HCT116 (cell line): ENCODE results near the gene HNRNPH3. TPM values are rescaled to one million over a fixed set of nuclear protein-coding genes. Genes with fewer than 3 reads are reported as not detected.

Source experiments
- ATAC-seq: fragments of 200-7000 bp; cut with Tn5 transposase; 2 replicates; pipeline ENCODE4 v1.9.1; 2020; ENCODE audit warnings: mild to moderate bottlenecking, moderate library complexity
- BruUV-seq: library from RNA; stranded (reverse); fragments of 400-500 nt; replicated peaks from 2 replicates; lab custom pipeline; 2021; lab: Mats Ljungman, UMichigan
- CTCF ChIA-PET: fragments of 300-600 bp; sonication (Branson Sonifier 250); formaldehyde crosslinking; loops from one replicate; lab custom pipeline; 2021; ENCODE audit warnings: antibody characterized with exemption; lab: Charles Lee
- POLR2A ChIA-PET: fragments of 300-600, 350-600 bp; sonication (Branson Sonifier 250); formaldehyde crosslinking; loops from one replicate; lab custom pipeline; 2021; ENCODE audit warnings: antibody characterized with exemption; lab: Charles Lee
- RAD21 ChIA-PET, 2 experiments: fragments of 300-600 bp; sonication (Branson Sonifier 250); formaldehyde crosslinking; loops; one replicate each; lab custom pipeline; 2023; ENCODE audit warnings: low total read pairs in 2 of 2; ENCODE audit not compliant: uncharacterized antibody in 2 of 2, unreplicated experiment in 2 of 2, low non-redundant PET in 1 of 2; lab: Charles Lee
- DNase-seq: peaks from one replicate; pipeline ENCODE4 v3.0.0-alpha.2; 2010; ENCODE audit warnings: low read depth, low spot score
- H2AFZ ChIP-seq: fragments of 200-600 bp; shearing (Covaris generic), sonication (generic); 2 replicates; pipeline ENCODE4 v1.6.1; 2017; ENCODE audit warnings: low read depth, mixed run types, mixed read lengths, antibody characterized with exemption, low read length; ENCODE audit not compliant: poor library complexity, severe bottlenecking
- H3K27ac ChIP-seq: 2 replicates; pipeline ENCODE4 v1.5.1; 2012; ENCODE audit warnings: low read depth, low read length
- H3K27me3 ChIP-seq: fragments of 200-600 bp; sonication (generic); 2 replicates; pipeline ENCODE4 v1.6.1; 2016; ENCODE audit warnings: mixed run types, low read length, mixed read lengths; ENCODE audit not compliant: insufficient read depth
- H3K36me3 ChIP-seq, 2 experiments: fragments of 200-500 bp in 1 of 2; fragments of 200-600 bp in 1 of 2; sonication (Bioruptor generic) in 1 of 2; sonication (generic) in 1 of 2; 2 replicates each; pipeline versions ENCODE4 v1.5.1 to v1.6.1; 2014 to 2016; ENCODE audit warnings: low read length in 2 of 2, inconsistent platforms in 1 of 2, mixed read lengths in 1 of 2, mixed run types in 1 of 2; ENCODE audit not compliant: insufficient read depth in 2 of 2, control insufficient read depth in 1 of 2
- H3K4me1 ChIP-seq, 2 experiments: fragments of 200-600 bp in 1 of 2; sonication (generic) in 1 of 2; 2 replicates each; pipeline versions ENCODE4 v1.5.1 to v1.6.1; 2012 to 2017; ENCODE audit warnings: low read length in 2 of 2, inconsistent platforms in 1 of 2, mild to moderate bottlenecking in 1 of 2, mixed read lengths in 1 of 2, mixed run types in 1 of 2, moderate library complexity in 1 of 2; ENCODE audit not compliant: insufficient read depth in 2 of 2, control insufficient read depth in 1 of 2
- H3K4me2 ChIP-seq: fragments of 200-600 bp; sonication (generic); 2 replicates; pipeline ENCODE4 v1.6.1; 2017; ENCODE audit warnings: mixed run types, low read length, mixed read lengths
- H3K4me3 ChIP-seq, 2 experiments: fragments of 200-600 bp in 1 of 2; sonication (generic) in 1 of 2; replicated peaks in 1 of 2; 2 replicates each; pipeline ENCODE4 v1.5.1; 2011 to 2016; ENCODE audit warnings: low read length in 2 of 2, control low read depth in 1 of 2, low read depth in 1 of 2, mild to moderate bottlenecking in 1 of 2, mixed read lengths in 1 of 2, mixed run types in 1 of 2
- H3K79me2 ChIP-seq: fragments of 200-600 bp; sonication (generic); 2 replicates; pipeline ENCODE4 v1.6.1; 2017; ENCODE audit warnings: mild to moderate bottlenecking, mixed run types, low read length, moderate library complexity, mixed read lengths; ENCODE audit not compliant: insufficient read depth
- H3K9ac ChIP-seq: fragments of 200-600 bp; sonication (generic); 2 replicates; pipeline ENCODE4 v1.6.1; 2016; ENCODE audit warnings: low read length, mixed read lengths
- H3K9me2 ChIP-seq: fragments of 200-600 bp; sonication (generic), shearing (Covaris generic); 2 replicates; pipeline ENCODE4 v1.6.1; 2017; ENCODE audit warnings: mixed run types, mild to moderate bottlenecking, moderate library complexity; ENCODE audit not compliant: insufficient read depth
- H3K9me3 ChIP-seq, 2 experiments: fragments of 200-500 bp in 1 of 2; fragments of 200-600 bp in 1 of 2; sonication (Bioruptor generic) in 1 of 2; sonication (generic) in 1 of 2; 2 replicates each; pipeline ENCODE4 v1.6.1; 2014 to 2017; ENCODE audit warnings: low read length in 2 of 2, mixed read lengths in 2 of 2, inconsistent platforms in 1 of 2, low read depth in 1 of 2, mild to moderate bottlenecking in 1 of 2, mixed run types in 1 of 2, moderate library complexity in 1 of 2; ENCODE audit not compliant: control insufficient read depth in 1 of 2, insufficient read depth in 1 of 2
- H4K20me1 ChIP-seq: fragments of 200-600 bp; sonication (generic), shearing (Covaris generic); 2 replicates; pipeline ENCODE4 v1.6.1; 2017; ENCODE audit warnings: mixed run types, mild to moderate bottlenecking, moderate library complexity; ENCODE audit not compliant: insufficient read depth
- CEBPB ChIP-seq: IDR thresholded peaks from 2 replicates; pipeline ENCODE4 v1.6.1; 2012; ENCODE audit warnings: low read depth
- EGR1 ChIP-seq: IDR thresholded peaks from 2 replicates; pipeline ENCODE4 v1.6.1; 2012; ENCODE audit warnings: low read depth
- ELF1 ChIP-seq: IDR thresholded peaks from 2 replicates; pipeline ENCODE4 v1.6.1; 2012; ENCODE audit warnings: low read depth, borderline replicate concordance
- EZH2 ChIP-seq: fragments of 200-600 bp; sonication (generic); IDR thresholded peaks from 2 replicates; pipeline ENCODE4 v1.6.1; 2017; ENCODE audit warnings: antibody characterized with exemption, mixed run types
- FOSL1 ChIP-seq: IDR thresholded peaks from 2 replicates; pipeline ENCODE4 v1.6.1; 2012; ENCODE audit warnings: low read depth
- JUND ChIP-seq: IDR thresholded peaks from 2 replicates; pipeline ENCODE4 v1.6.1; 2012
- POLR2AphosphoS5 ChIP-seq: IDR thresholded peaks from 2 replicates; pipeline ENCODE4 v1.6.1; 2011; ENCODE audit warnings: mild to moderate bottlenecking, low read depth, low read length, moderate library complexity
- RAD21 ChIP-seq: IDR thresholded peaks from 2 replicates; pipeline ENCODE4 v1.6.1; 2012; ENCODE audit warnings: low read depth, mild to moderate bottlenecking
- REST ChIP-seq: IDR thresholded peaks from 2 replicates; pipeline ENCODE4 v1.6.1; 2012; ENCODE audit warnings: low read depth
- SIN3A ChIP-seq: IDR thresholded peaks from 2 replicates; pipeline ENCODE4 v1.6.1; 2012; ENCODE audit warnings: low read depth
- ZFX ChIP-seq: fragments of 450-650 bp; IDR thresholded peaks from 2 replicates; pipeline ENCODE4 v1.6.1; 2017
- intact Hi-C: fragments of 100-400 bp; cut with micrococcal nuclease; formaldehyde crosslinking; loops from 2 replicates; pipeline ENCODE4 v1.10.0; 2022
- total RNA-seq: library from RNA; stranded (reverse); gene quantifications from one replicate; pipeline ENCODE4 v1.2.1, GENCODE V29; 2021; ENCODE audit not compliant: unreplicated experiment
- TF ChIP-seq, protein P1 (sequence below): IDR thresholded peaks from 2 replicates; pipeline ENCODE4 v1.6.1; 2012
- TF ChIP-seq, protein P2 (sequence below): IDR thresholded peaks from 2 replicates; pipeline ENCODE4 v1.6.1; 2011; ENCODE audit warnings: mild to moderate bottlenecking, low read length, moderate library complexity; ENCODE audit not compliant: insufficient replicate concordance; ENCODE audit errors: extremely low read depth

The HNRNPH3 gene
- total RNA-seq, 1 experiment from 2014 or later = 126 TPM

DNA sequence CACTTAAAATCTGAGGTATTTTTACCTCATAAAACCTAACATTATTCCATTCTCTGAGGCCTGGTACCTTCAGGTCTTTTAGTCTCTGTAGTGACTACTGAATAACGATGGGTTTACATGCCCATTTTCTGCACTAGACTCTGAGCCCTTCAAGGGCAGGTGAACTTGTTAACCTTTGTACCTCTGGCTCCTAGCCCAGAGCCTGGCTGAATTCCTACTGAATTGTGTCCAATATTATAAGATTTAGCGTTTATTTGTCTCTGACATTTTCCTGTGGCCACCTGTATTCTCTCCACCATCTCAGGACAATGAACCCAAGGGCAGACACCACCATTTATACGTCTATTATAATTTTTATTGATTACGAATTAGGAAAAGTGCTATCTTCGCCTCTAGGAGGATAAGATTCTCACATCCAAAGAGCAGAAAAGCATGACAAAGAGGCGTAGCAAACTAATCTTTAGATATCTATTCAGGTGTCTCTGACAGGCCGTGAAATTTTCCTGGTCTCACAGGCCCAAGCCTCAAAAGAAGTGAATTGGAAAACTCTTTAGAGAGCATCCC is 27.9 kb upstream of the HNRNPH3 start:
- CTCF ChIA-PET = interaction anchor here (3.8 to 4.9 kb wide), 2 partner anchors 91 to 448 kb away, joined by 20 to 69 read pairs; no protein-coding TSS in a partner anchor
- RAD21 ChIA-PET = no interaction called here
- Histone ChIP-seq H3K79me2 (no peaks in the 10 kb centered on the region), H3K27me3 (no peaks in the 10 kb centered on the region), H3K9me2 (no peaks in the 10 kb centered on the region), H3K9me3 (no peaks in the 10 kb centered on the region), H3K27ac (no peak overlapping the region), H3K9ac (no peak overlapping the region), H3K4me1 (no peaks in the 10 kb centered on the region), H2AFZ (no peak overlapping the region), H3K36me3 (no peaks in the 10 kb centered on the region), H3K4me3 (no peak overlapping the region), H4K20me1 (no peaks in the 10 kb centered on the region), H3K4me2 (no peak overlapping the region)
- intact Hi-C loops = loop anchor here (5.0 kb wide), 1 partner anchor 222 kb away; no protein-coding TSS in a partner anchor
- POLR2A ChIA-PET = no interaction called here
- no peak for ATAC-seq
- no peak for DNase-seq
- no TSS peak for BruUV-seq
- TF ChIP-seq SIN3A (no peak), POLR2AphosphoS5 (no peak)

GRCh38 chr10:68305854-68306253 is 26.0 kb upstream of the HNRNPH3 start:
- Histone ChIP-seq H4K20me1 (no peaks in the 10 kb centered on the region), H3K4me3 (no peak overlapping the region), H3K79me2 (no peaks in the 10 kb centered on the region), H3K9ac (no peak overlapping the region), H3K9me3 (no peaks in the 10 kb centered on the region), H3K27me3 (no peaks in the 10 kb centered on the region), H3K27ac (no peak overlapping the region), H3K4me1 (no peaks in the 10 kb centered on the region), H3K9me2 (no peaks in the 10 kb centered on the region), H3K4me2 (no peak overlapping the region), H3K36me3 (no peaks in the 10 kb centered on the region), H2AFZ (no peak overlapping the region)
- ChIA-PET POLR2A (no interaction called here), CTCF (interaction anchor here (1.5 kb wide), 1 partner anchor 517 kb away, joined by 4 read pairs; no protein-coding TSS in a partner anchor), RAD21 (no interaction called here)
- TF ChIP-seq CEBPB (no peak), REST (no peak), JUND (no peak), EGR1 (no peak), ZFX (no peak), EZH2 (no peak), FOSL1 (no peak), RAD21 (no peak), POLR2AphosphoS5 (no peak), ELF1 (no peak)
- TF ChIP-seq, protein P1, sequence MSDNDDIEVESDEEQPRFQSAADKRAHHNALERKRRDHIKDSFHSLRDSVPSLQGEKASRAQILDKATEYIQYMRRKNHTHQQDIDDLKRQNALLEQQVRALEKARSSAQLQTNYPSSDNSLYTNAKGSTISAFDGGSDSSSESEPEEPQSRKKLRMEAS = no peak
- TF ChIP-seq, protein P2, sequence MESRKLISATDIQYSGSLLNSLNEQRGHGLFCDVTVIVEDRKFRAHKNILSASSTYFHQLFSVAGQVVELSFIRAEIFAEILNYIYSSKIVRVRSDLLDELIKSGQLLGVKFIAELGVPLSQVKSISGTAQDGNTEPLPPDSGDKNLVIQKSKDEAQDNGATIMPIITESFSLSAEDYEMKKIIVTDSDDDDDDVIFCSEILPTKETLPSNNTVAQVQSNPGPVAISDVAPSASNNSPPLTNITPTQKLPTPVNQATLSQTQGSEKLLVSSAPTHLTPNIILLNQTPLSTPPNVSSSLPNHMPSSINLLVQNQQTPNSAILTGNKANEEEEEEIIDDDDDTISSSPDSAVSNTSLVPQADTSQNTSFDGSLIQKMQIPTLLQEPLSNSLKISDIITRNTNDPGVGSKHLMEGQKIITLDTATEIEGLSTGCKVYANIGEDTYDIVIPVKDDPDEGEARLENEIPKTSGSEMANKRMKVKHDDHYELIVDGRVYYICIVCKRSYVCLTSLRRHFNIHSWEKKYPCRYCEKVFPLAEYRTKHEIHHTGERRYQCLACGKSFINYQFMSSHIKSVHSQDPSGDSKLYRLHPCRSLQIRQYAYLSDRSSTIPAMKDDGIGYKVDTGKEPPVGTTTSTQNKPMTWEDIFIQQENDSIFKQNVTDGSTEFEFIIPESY = no peak
- DNase-seq = no peak
- BruUV-seq = no TSS peak
- intact Hi-C loops = no loop called here
- no peak for ATAC-seq
